ENCODE data around the gene UMOD.

The UMOD gene

DNA sequence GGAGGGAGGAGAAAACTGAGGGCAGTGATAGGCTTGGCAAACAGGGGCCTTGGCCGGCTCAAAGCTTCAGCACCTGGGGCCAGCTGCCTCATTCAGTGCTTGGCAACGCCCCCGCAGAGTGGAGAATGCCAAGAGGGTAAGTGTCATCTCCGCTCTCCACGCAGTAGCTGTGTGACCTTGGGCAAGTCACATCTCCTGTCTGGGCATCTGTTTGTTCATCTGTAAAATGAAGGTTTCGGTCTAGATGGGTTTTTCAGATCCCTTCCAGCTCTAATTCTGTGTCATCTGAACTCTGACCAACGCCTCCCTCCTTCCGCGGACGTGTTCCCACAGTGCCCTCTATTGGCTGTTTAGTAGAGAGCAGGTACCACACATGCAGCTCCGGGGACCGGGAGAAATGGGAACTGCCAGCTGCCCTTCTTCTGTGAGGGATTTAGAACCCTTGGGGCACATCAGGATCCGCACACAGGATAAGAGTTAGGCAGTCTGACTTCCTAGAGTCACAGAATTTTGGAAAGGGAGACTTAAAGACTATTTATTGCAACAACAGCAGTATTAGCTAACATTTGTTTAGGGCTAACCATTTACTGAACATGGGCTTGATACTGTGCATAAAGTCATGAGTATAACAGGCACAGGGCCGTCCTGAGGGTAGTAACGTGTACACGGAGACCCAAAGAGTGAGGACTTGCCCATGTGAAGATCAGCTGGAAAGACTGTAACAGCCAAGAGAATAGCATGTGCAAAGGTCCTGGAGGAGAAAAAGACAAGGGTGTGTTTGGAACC, 52.0 kb downstream of the UMOD start:
- DNase-seq (ENCODE audit: low spot score) = no peak

DNA sequence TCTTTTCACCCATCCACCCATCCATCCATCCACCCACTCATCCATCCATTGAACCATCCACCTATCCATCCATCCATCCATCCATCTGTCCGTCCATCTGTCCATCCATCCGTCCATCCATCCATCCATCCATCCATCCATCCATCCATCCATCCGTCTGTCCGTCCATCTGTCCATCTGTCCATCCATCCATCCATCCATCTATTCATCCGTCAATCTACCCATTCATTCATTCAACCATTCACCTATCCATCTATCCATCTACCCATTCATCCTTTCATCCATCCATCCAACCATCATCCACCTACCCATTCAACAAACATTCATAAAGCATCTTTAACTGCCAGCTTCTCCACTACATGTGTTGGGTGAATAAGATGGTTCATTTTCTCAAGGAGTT, 54.1 kb downstream of the UMOD start:
- DNase-seq (ENCODE audit: low spot score) = no peak

DNA sequence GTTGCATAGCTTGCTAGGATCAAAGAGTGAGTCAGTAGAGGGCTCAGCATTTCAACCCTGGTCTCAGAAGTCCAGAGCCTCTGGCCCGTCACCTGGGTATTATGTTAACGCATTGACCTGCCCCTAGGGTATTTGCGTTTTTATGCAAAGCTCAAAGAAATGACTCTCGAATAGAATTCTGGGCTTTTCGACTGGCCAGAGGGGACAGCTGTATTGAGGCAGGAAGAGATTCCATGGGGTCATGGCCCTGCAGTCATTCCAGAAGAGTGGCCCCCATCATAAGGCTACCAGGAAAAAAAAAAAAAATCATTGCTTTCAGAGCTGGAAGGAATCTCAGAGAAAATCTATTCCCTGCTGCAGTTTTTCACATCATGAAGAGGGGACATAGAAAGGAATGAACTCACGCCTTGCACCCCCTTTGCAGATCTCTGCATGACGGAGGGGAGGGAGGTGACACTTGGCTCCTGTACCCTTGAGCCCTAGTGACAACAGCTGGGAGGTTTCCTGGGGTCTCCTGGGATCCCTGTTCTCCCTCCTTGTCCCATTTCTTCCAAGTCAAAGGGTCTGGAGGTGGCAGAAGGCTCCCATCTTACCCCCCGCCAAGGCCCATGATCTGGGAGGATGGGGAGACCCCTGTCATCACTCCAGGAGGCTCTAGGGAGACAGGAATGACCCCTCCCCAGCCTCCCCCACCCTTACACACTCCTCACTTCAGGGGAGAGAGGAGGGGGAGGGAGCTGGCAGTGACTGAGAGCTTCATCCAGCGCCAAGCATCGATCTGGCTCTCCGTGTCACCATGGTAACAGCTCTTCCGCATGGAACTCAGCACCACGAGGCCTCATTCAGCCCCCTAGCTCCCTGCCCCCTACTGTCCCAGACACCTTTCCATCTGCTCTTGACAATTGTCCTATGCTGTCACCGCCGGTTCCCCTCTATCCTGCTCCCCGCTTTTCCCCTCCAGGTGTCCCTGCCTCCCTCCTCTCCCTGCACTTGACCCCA, 61.0 kb downstream of the UMOD start:
- no peak for DNase-seq (ENCODE audit: low spot score)

DNA sequence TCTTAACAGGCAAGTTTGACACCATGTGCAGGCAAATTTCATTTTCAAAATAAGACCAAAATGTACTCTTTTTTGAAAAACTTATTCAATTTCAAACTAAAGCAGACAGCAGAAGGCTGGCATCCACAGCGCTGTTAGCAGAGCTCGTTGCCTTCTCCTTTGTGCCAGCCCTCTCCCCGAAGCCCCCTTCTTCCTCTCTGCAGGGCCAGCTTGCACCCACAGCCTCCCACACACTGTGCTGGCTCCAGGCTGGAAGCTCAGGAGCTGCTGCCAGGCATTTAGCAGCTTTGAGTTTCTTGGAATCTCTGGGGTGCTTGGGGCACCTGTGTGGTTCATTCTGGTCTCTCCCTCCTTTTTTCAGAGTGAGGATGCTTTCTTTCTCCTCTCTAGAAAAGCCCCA, 62.9 kb downstream of the UMOD start:
- DNase-seq (ENCODE audit: low spot score) = no peak

DNA sequence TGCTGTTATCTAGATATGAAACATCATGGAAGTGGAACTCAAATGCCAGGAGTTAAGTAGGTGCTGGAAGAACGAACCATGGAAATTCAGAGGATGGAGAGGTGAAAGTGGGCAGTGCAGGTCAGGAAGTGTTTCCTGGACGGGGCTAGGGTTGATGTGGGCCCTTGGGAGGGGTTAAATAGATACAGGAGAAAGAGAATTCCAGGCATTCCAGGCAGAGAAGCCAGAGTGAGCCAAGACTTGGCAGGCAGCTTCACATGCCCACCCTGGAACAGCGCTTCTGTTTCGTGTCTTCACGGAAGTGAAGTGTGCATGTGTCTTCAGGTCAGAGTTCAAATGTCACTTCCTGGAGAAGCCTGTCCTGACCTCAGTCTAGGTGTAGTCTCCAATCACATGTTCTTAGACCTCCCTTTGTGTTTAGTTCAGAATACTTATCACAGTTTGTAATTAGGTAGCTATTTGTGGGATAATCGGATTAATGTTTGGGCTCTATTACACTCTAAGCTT, 66.5 kb downstream of the UMOD start:
- no peak for DNase-seq (ENCODE audit: low spot score)
